NCI-H345 treated with DMSO at 0.1 percent for 48 hours (cell line): ENCODE measurements around the gene ACBD6.

ENCODE experiments used
- DNase-seq: peaks from one replicate; lab custom pipeline; 2025; ENCODE audit not compliant: unreplicated experiment; lab: John Stamatoyannopoulos, UW

ACBD6 gene

DNA sequence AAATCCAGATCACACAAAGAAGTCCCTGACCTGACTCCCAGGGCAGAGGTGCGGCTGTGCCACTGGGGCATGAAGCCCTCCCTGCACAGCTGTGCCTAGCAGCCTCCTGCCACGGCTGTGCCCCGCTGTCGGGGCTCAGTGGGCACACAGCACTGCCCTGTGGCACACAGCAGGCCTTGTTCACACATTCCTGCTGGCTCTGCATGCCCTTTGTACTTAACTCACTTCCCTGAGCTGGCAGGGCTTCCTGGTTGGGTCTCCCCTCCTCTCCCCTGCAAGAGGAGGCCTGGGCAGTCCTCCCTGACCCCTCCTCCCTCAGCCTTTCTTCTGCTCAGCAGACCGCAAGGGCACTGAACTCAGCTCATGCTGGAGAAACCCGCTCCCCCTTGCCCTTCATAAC is 257.5 kb downstream of the ACBD6 start:
- no peak for DNase-seq

GRCh38 chr1:180243517-180244221 is 258.7 kb downstream of the ACBD6 start:
- no peak for DNase-seq

- DNase-seq: no peak
Observed at GRCh38 chr1:180241716-180242544, 260.4 kb downstream of the ACBD6 start.

DNA sequence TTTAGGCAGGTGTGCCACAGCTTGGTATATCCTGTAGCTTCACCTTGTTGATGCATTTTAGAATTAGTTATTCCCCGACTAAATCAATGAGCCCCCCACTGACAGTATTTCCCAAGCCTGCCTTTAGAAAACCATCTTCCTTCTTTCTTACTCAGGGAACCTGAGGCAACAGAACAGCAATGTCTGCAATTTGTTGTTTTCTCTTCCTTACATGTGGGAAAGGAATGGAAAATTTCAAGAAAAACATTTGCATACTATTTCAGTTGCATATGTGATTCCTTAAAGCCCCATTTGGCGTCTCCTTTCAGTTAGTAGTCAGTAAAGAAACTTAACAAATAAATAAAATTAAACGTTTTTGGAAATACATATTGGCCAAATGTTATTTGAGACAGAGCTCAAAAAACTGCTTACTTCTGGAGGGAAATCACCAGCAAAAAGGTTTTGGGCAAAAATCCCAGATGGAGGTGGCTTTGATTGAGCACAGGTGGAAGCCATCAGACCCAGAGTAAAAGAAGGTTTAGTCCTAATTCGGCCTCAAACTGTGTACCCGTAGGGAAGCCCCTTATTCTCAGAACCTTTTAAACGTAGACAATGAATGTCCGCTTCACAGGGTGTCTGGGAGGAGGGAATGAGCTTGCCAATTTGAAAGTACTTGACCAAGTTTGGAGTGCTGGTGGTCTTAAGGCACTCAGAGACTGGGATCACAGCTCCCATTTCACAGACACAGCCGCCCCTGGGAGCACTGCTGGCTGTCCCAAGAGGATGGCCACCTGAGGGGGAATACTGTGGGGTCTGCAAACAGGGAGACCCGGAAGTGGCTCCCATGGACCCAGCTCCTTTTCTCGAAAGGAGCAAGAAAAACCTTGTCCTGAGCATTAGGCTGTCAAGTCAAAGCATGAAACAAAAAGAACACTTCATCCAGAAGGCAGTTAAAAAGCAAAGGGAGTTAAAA is 263.0 kb downstream of the ACBD6 start:
- DNase-seq: no peak

GRCh38 chr1:180238675-180239074 is 263.7 kb downstream of the ACBD6 start:
- DNase-seq: no peak
